ENCODE data around the gene SNRNP200. TPM values are rescaled to one million over a fixed set of nuclear protein-coding genes. Genes with fewer than 3 reads are reported as not detected.

Gene SNRNP200
- total RNA-seq, 3 donors from 2014 or later: 95.8 to 113 (median 106) TPM

DNA sequence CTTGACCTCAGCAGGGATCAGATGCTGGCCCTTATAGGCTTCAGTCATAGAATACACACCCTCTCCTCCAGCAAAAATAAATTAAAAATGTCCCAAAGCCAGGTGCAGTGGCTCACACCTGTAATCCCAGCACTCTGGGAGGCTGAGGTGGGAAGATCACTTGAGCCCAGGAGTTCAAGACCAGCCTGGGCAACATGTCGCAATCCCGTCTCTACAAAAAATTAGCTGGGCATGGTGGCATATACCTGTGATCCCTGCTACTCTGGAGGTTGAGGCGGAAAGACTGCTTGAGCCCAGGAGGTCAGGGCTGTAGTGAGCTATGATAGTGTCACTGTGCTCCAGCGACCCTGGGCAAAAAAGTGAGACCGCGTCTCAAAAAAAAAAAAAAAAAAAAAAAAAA, 24.5 kb upstream of the SNRNP200 start:
- Histone ChIP-seq H3K36me3 (ENCODE audit: low read depth) (no peaks in the 10 kb centered on the region), H3K4me3 (no peak overlapping the region), H3K4me1 (ENCODE audit: low read depth) (peaks cover 11% of the 10 kb centered on the region), H3K9me3 (no peaks in the 10 kb centered on the region)
- intact Hi-C loops (cut with DNase I, micrococcal nuclease): no loop called here
- no peak for ATAC-seq
- TF ChIP-seq, protein P1, sequence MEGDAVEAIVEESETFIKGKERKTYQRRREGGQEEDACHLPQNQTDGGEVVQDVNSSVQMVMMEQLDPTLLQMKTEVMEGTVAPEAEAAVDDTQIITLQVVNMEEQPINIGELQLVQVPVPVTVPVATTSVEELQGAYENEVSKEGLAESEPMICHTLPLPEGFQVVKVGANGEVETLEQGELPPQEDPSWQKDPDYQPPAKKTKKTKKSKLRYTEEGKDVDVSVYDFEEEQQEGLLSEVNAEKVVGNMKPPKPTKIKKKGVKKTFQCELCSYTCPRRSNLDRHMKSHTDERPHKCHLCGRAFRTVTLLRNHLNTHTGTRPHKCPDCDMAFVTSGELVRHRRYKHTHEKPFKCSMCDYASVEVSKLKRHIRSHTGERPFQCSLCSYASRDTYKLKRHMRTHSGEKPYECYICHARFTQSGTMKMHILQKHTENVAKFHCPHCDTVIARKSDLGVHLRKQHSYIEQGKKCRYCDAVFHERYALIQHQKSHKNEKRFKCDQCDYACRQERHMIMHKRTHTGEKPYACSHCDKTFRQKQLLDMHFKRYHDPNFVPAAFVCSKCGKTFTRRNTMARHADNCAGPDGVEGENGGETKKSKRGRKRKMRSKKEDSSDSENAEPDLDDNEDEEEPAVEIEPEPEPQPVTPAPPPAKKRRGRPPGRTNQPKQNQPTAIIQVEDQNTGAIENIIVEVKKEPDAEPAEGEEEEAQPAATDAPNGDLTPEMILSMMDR (IDR thresholded peaks at IDR 0.05): no peak
- no peak for DNase-seq

DNA sequence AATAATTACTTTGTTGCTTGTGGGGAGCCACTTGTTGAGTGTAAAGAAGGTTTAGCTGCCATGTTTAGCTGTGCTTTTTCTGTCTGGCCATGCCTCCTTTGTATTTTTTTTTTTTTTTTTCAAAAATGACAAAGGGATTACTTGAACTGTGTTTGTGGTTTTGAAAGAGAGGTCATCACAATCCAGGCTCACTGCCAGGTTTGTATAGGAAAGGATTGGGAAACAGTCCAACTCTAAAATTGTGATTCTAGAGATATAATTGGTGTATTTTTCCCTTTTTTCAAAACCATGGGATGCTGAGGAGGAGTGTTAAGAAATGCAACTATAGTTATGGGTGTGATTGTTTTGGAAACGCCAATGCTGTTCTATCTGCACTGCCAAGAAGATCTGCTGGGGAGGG, 24.1 kb upstream of the SNRNP200 start:
- no peaks in the 10 kb centered on the region for H3K36me3 ChIP-seq (ENCODE audit: low read depth)
- no peak for DNase-seq
- intact Hi-C loops (cut with DNase I, micrococcal nuclease): no loop called here

DNA sequence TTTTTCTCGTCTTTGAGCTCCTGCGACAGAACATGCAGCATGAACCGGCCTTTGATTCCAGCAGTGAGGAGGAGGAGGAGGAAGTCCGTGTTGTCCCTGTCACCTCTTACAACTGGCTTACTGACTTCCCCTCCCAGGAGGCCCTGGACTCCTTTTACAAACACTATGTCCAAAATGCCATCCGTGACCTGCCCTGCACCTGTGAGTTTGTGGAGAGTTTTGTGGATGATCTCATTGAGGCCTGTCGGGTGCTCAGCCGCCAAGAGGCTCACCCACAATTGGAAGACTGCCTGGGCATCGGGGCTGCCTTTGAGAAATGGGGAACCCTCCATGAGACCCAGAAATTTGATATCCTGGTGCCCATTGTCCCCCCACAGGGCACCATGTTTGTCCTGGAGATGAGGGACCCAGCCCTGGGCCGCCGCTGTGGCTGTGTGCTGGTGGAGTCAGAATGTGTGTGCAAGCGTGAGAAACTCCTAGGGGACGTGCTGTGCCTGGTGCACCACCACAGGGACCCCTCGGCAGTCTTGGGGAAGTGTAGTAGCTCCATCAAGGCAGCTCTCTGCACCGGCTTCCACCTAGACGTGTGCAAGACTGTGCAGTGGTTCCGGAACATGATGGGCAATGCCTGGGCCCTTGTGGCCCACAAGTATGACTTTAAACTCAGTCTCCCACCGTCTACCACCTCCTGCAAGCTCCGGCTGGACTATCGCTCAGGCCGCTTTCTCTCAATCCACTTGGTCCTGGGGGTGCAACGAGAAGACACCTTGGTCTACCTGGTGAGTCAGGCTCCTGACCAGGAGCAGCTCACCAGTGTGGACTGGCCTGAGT, 21.9 kb upstream of the SNRNP200 start:
- Histone ChIP-seq H3K36me3 (ENCODE audit: low read depth) (no peaks in the 10 kb centered on the region), H3K9me3 (no peaks in the 10 kb centered on the region), H3K4me3 (no peak overlapping the region), H3K4me1 (ENCODE audit: low read depth) (peaks cover 9% of the 10 kb centered on the region)
- DNase-seq (no peak), ATAC-seq (no peak)
- intact Hi-C loops (cut with DNase I, micrococcal nuclease): no loop called here
- TF ChIP-seq, protein P1 (IDR thresholded peaks at IDR 0.05): no peak

More for the DNA sequence above, 24.1 kb upstream of the SNRNP200 start:
- Histone ChIP-seq H3K4me1 (ENCODE audit: low read depth) (peaks cover 8% of the 10 kb centered on the region), H3K9me3 (no peaks in the 10 kb centered on the region), H3K4me3 (no peak overlapping the region)
- TF ChIP-seq, protein P1 (IDR thresholded peaks at IDR 0.05): no peak
- ATAC-seq: no peak

DNA sequence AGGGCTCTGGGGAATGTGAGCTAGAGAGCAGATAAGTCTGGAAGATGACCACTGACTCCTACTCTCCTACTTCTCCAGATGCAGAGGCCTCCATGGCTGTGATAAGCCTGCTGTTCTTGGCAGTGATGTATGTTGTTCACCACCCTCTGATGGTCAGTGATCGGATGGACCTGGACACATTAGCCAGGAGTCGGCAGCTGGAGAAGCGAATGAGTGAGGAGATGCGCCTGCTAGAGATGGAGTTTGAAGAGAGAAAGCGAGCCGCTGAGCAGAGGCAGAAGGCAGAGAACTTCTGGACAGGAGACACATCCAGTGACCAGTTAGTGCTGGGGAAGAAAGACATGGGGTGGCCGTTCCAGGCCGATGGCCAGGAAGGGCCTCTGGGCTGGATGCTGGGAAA, 21.2 kb upstream of the SNRNP200 start:
- ATAC-seq: no peak
- Histone ChIP-seq H3K36me3 (ENCODE audit: low read depth) (no peaks in the 10 kb centered on the region), H3K4me3 (no peak overlapping the region), H3K9me3 (no peaks in the 10 kb centered on the region), H3K4me1 (ENCODE audit: low read depth) (peaks cover 16% of the 10 kb centered on the region)
- intact Hi-C loops (cut with DNase I, micrococcal nuclease): no loop called here
- DNase-seq: no peak
- TF ChIP-seq, protein P1 (IDR thresholded peaks at IDR 0.05): no peak

DNA sequence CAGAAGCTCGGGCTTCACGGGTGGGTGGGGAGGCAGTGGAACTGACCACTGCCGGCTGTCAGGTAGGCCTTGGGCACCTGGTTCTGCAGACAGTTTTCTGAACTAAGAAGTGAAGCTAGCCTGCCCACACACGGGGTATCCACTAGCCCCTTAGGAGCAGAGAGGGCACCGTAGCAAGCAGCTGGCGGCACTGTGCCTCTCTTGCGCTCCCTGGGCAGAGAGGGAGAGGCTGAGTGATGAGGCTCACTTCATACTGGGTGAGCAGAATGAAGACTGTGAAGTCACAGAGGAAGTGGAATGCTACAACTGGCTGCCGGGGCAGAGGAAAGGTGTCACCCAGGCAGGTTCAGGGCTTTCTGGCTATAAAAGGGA, 20.5 kb upstream of the SNRNP200 start:
- no peaks in the 10 kb centered on the region for H3K36me3 ChIP-seq (ENCODE audit: low read depth)
- TF ChIP-seq, protein P1 (IDR thresholded peaks at IDR 0.05): no peak
- no peaks in the 10 kb centered on the region for H3K9me3 ChIP-seq
- peaks cover 16% of the 10 kb centered on the region for H3K4me1 ChIP-seq (ENCODE audit: low read depth)
- H3K4me3 ChIP-seq: no peak overlapping the region
- DNase-seq (peak in 2 of 3 donors; percentile 32 to 50), ATAC-seq (peak; percentile 50)
- intact Hi-C loops (cut with DNase I, micrococcal nuclease): no loop called here

Measured in mucosa of descending colon (tissue), 3 donors.